Neutrophil (primary cell): ENCODE measurements around the gene WDR90.

Source experiments
- H3K27ac ChIP-seq: fragments of 200-600 bp; sonication (generic); 2 replicates; pipeline ENCODE4 v1.5.1; 2016; ENCODE audit warnings: mild to moderate bottlenecking, moderate library complexity
- H3K27me3 ChIP-seq: fragments of 200-600 bp; sonication (generic); 2 replicates; pipeline ENCODE4 v1.6.0; 2016; ENCODE audit warnings: mild to moderate bottlenecking
- H3K36me3 ChIP-seq: fragments of 200-600 bp; sonication (generic); 2 replicates; pipeline ENCODE4 v1.5.1; 2017
- H3K4me1 ChIP-seq, 2 experiments: fragments of 200-600 bp in 1 of 2; sonication (generic) in 1 of 2; 1 replicate in 1 of 2; 2 replicates in 1 of 2; pipeline versions ENCODE4 v1.5.1 to v1.6.1; 2013 to 2016; ENCODE audit warnings: low read depth in 1 of 2, low read length in 1 of 2, mild to moderate bottlenecking in 1 of 2, moderate library complexity in 1 of 2; ENCODE audit not compliant: control insufficient read depth in 1 of 2, insufficient read depth in 1 of 2
- H3K4me3 ChIP-seq, 2 experiments: fragments of 200-600 bp in 1 of 2; sonication (generic) in 1 of 2; 1 replicate in 1 of 2; 2 replicates in 1 of 2; pipeline ENCODE4 v1.5.1; 2013 to 2016; ENCODE audit warnings: low read depth in 1 of 2, low read length in 1 of 2, mild to moderate bottlenecking in 1 of 2, moderate library complexity in 1 of 2
- H3K9me3 ChIP-seq: fragments of 200-600 bp; sonication (generic); 2 replicates; pipeline ENCODE4 v1.5.1; 2016
- TF ChIP-seq, protein P1 (sequence below): fragments of 200-600 bp; sonication (generic); IDR thresholded peaks from 2 replicates; pipeline ENCODE4 v1.5.1; 2016; ENCODE audit warnings: antibody characterized with exemption

Gene WDR90

DNA sequence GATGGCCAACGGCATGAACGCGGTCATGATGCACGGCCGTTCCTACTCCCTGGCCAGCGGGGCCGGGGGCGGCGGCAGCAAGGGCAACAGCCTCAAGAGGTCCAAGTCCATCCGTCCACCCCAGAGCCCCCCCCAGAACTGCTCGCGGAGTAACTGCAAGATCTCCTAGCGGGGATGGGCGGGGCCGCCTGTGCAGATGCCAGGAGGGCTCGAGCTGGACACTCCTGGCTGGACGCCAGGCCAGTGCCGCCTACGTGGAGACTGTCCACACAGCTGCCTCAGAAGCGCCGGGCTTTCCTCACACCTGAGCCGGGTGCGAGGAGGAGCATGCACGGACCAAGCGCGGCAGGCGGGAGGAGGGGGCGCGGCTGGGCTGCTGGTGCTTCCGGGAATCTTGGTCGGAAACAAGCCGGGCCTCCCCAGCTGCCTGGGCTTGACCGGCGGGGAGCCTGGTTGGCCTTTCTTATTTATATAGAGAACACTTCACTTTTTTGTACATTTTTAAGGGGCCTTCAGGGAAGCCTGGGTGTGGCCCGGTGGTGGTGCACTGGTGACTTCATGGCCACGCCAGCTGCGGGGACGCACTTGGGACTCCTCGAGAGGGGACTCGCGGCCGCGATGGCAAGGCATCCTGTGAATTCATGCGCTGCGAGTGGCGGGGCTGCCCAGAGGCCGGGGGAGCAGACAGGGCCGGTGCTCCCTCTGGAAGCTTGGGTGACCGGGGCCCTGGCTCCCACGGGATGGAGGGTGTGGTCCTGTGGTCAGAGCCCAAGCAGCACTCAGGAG lies 21.5 kb upstream of the WDR90 start:
- Histone ChIP-seq H3K27me3 (peaks cover 25% of the 10 kb centered on the region), H3K4me1 (no peaks in the 10 kb centered on the region), H3K4me3 (no peak overlapping the region), H3K36me3 (peaks cover 56% of the 10 kb centered on the region), H3K27ac (no peak overlapping the region), H3K9me3 (no peaks in the 10 kb centered on the region)
- TF ChIP-seq, protein P1, sequence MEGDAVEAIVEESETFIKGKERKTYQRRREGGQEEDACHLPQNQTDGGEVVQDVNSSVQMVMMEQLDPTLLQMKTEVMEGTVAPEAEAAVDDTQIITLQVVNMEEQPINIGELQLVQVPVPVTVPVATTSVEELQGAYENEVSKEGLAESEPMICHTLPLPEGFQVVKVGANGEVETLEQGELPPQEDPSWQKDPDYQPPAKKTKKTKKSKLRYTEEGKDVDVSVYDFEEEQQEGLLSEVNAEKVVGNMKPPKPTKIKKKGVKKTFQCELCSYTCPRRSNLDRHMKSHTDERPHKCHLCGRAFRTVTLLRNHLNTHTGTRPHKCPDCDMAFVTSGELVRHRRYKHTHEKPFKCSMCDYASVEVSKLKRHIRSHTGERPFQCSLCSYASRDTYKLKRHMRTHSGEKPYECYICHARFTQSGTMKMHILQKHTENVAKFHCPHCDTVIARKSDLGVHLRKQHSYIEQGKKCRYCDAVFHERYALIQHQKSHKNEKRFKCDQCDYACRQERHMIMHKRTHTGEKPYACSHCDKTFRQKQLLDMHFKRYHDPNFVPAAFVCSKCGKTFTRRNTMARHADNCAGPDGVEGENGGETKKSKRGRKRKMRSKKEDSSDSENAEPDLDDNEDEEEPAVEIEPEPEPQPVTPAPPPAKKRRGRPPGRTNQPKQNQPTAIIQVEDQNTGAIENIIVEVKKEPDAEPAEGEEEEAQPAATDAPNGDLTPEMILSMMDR = no peak

DNA sequence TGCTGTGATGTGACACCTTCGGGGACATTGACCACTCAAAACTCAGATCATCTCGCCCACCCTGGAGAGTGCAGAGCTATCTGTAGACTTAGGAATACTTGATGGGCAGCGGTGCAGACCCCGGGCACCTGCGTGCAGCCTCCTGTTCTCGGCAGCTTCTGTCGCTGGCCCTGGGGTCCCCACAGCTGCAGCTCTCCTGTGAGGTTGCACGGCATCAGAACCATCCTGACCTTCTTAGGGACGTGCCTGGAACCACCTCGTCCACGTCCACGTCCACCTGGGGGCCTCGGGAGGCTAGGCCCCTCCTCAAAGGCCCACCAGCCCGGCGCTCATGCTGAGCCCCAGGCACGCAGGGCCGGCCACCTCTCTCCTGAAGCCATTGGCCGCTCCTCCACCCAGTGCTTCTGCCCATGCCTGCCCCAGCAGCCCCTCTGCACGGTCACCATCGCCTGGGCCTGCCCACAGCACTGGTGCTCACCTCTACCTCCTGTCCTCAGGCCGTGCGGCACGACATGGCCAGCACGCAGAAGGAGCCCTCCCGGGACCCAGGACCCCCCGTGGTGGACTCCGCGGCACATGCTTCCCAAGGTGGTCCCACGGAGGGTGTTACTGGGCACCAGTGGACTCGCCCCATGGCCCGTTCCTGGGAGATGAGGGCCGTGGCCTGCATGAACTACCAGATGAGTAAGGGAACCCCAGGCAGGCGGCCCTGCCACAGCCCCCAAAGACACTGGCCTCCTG lies 20.7 kb upstream of the WDR90 start:
- Histone ChIP-seq H3K4me1 (no peaks in the 10 kb centered on the region), H3K9me3 (no peaks in the 10 kb centered on the region), H3K27ac (no peak overlapping the region), H3K36me3 (peaks cover 61% of the 10 kb centered on the region), H3K27me3 (peaks cover 25% of the 10 kb centered on the region), H3K4me3 (no peak overlapping the region)
- TF ChIP-seq, protein P1 = no peak

DNA sequence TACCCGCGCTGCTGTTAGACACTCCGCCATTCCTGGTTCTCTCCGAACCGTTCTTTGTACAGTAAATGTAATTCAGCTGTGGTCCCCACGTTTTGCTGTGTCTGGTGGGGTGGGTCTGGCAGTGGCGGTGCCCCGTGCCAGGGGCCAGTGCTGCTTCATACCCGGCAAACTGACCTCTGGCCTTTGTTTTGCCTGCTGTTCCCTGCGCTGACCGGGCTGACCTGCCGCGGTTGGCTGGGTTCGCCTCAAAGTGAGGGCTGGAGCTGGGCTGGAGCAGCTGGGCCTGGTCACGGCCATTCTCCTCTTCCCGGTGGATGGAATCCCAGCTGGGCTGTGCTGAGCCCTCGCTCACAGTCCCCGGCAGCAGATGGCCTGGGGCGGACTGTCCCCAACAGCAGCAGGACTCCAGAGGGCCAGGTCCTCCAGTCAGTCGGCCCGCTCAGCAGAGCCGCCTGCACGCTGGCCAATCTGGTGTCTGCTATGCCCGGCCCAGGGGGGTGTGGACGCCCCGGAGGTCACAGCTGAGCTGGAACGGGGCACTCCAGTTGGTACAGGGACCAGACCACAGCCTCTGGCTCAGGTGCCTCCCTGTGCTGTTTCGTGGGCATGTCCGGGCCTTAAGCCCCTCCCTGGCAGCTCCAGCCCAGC lies 19.9 kb upstream of the WDR90 start:
- H3K27ac ChIP-seq = no peak overlapping the region
- H3K4me1 ChIP-seq = no peaks in the 10 kb centered on the region
- TF ChIP-seq, protein P1 = no peak
- H3K4me3 ChIP-seq = no peak overlapping the region
- H3K36me3 ChIP-seq = peaks cover 60% of the 10 kb centered on the region
- H3K9me3 ChIP-seq = no peaks in the 10 kb centered on the region
- peaks cover 25% of the 10 kb centered on the region for H3K27me3 ChIP-seq

DNA sequence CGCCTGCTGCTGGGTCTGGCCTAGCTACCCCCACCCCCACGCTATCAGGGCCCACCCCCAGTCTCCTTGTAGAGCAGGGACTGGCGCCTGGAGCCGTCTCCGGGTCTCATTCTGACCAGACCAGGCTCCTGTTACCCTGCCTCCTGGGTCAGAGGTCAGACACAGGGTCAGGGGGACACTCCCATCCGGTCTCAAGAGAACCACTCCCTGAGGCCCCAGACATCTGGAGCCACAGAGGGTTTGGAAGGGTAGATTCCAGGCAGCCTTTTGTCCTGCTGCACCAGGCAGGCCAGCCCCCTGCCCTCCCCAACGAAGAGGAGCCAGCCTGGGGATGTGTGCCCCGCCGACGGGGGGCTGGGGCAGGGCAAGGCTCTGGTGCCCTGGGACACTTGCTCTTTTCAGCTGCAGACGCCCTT lies 19.3 kb upstream of the WDR90 start:
- peaks cover 56% of the 10 kb centered on the region for H3K36me3 ChIP-seq
- H3K27ac ChIP-seq = no peak overlapping the region

GRCh38 chr16:630249-630814 lies 18.8 kb upstream of the WDR90 start:
- H3K36me3 ChIP-seq = peaks cover 52% of the 10 kb centered on the region
- H3K4me3 ChIP-seq = no peak overlapping the region
- H3K27ac ChIP-seq = no peak overlapping the region
- peaks cover 25% of the 10 kb centered on the region for H3K27me3 ChIP-seq
- TF ChIP-seq, protein P1 = no peak
- peaks cover under 1 to 4% of the 10 kb centered on the region in 2 experiments for H3K4me1 ChIP-seq
- H3K9me3 ChIP-seq = no peaks in the 10 kb centered on the region

More for the DNA sequence above, 19.3 kb upstream of the WDR90 start:
- Histone ChIP-seq H3K4me3 (no peak overlapping the region), H3K27me3 (peaks cover 25% of the 10 kb centered on the region), H3K4me1 (no peaks in the 10 kb centered on the region), H3K9me3 (no peaks in the 10 kb centered on the region)
- TF ChIP-seq, protein P1 = no peak
